H1 (cell line): ENCODE data around the gene WDR1. TPM values are rescaled to one million over a fixed set of nuclear protein-coding genes. Genes with fewer than 3 reads are reported as not detected.

Experiments
- CTCF ChIA-PET: fragments of 300-600 bp; sonication (Branson Sonifier 250); formaldehyde crosslinking; loops from one replicate; lab custom pipeline; 2021; ENCODE audit not compliant: partially characterized antibody; lab: Charles Lee
- POLR2A ChIA-PET: fragments of 300-600 bp; sonication (Branson Sonifier 250); formaldehyde crosslinking; loops from one replicate; lab custom pipeline; 2021; ENCODE audit warnings: inconsistent platforms; ENCODE audit not compliant: partially characterized antibody; lab: Charles Lee
- DNase-seq, 2 experiments: peaks; one replicate each; pipeline versions ENCODE4 v3.0.0 to v3.0.0-alpha.2; 2010 to 2022; ENCODE audit warnings: low spot score in 2 of 2, low read depth in 1 of 2, mixed read lengths in 1 of 2
- FAIRE-seq: peaks from 2 replicates; lab custom pipeline; 2011; peaks lifted over from hg19 to GRCh38; lab: Jason Lieb, UNC
- H2AFZ ChIP-seq: 2 replicates; pipeline ENCODE4 v1.8.1; 2012; ENCODE audit warnings: low read length, inconsistent platforms
- H2AK5ac ChIP-seq: 2 replicates; pipeline ENCODE4 v1.6.1; 2013; ENCODE audit warnings: low read depth, low read length
- H2BK120ac ChIP-seq: replicated peaks from 2 replicates; pipeline ENCODE3; 2013; ENCODE audit warnings: low read depth, low read length, inconsistent platforms
- H2BK12ac ChIP-seq: 2 replicates; pipeline ENCODE4 v1.6.1; 2013; ENCODE audit warnings: low read depth, low read length
- H2BK15ac ChIP-seq: 2 replicates; pipeline ENCODE4 v1.6.1; 2013; ENCODE audit warnings: low read length
- H2BK20ac ChIP-seq: 2 replicates; pipeline ENCODE4 v1.6.1; 2013; ENCODE audit warnings: low read length
- H2BK5ac ChIP-seq: 2 replicates; pipeline ENCODE4 v1.6.1; 2013; ENCODE audit warnings: low read depth, low read length
- H3K14ac ChIP-seq: 2 replicates; pipeline ENCODE4 v1.6.1; 2013; ENCODE audit warnings: inconsistent platforms; ENCODE audit not compliant: insufficient read length
- H3K18ac ChIP-seq: 2 replicates; pipeline ENCODE4 v1.6.1; 2013; ENCODE audit warnings: low read length; ENCODE audit errors: extremely low read depth
- H3K23ac ChIP-seq: 2 replicates; pipeline ENCODE4 v1.6.1; 2013; ENCODE audit warnings: inconsistent platforms; ENCODE audit not compliant: insufficient read length
- H3K23me2 ChIP-seq: 2 replicates; pipeline ENCODE4 v1.6.1; 2013; ENCODE audit warnings: low read depth, low read length
- H3K27ac ChIP-seq: 2 replicates; pipeline ENCODE4 v1.6.1; 2011; ENCODE audit warnings: low read depth, low read length, inconsistent platforms
- H3K27me3 ChIP-seq, 4 experiments: replicated peaks in 1 of 4; 1 replicate in 1 of 4; 2 replicates in 3 of 4; pipeline versions ENCODE4 v1.6.1 to v1.8.1; 2011 to 2013; ENCODE audit warnings: low read length in 3 of 4, mild to moderate bottlenecking in 3 of 4, inconsistent platforms in 2 of 4, mixed read lengths in 2 of 4, moderate library complexity in 1 of 4; ENCODE audit not compliant: control insufficient read depth in 3 of 4, insufficient read depth in 3 of 4; ENCODE audit errors: extremely low read depth in 1 of 4
- H3K36me3 ChIP-seq, 4 experiments: 2 replicates each; pipeline versions ENCODE4 v1.6.1 to v1.8.1; 2011 to 2013; ENCODE audit warnings: mild to moderate bottlenecking in 4 of 4, low read length in 3 of 4, moderate library complexity in 2 of 4, control low read depth in 1 of 4, inconsistent platforms in 1 of 4; ENCODE audit not compliant: insufficient read depth in 4 of 4, control insufficient read depth in 2 of 4
- H3K4ac ChIP-seq: replicated peaks from 2 replicates; pipeline ENCODE3; 2013; ENCODE audit warnings: low read length, low read depth, mixed read lengths, inconsistent platforms; ENCODE audit not compliant: insufficient read length
- H3K4me1 ChIP-seq, 4 experiments: replicated peaks in 1 of 4; 1 replicate in 1 of 4; 2 replicates in 3 of 4; pipeline versions ENCODE4 v1.6.1 to v1.8.1; 2011 to 2013; ENCODE audit warnings: low read length in 3 of 4, inconsistent platforms in 2 of 4, mixed read lengths in 1 of 4; ENCODE audit not compliant: insufficient read depth in 4 of 4, control insufficient read depth in 3 of 4
- H3K4me2 ChIP-seq, 2 experiments: 2 replicates each; pipeline versions ENCODE4 v1.6.1 to v1.8.1; 2011 to 2013; ENCODE audit warnings: low read depth in 2 of 2, low read length in 2 of 2, control low read depth in 1 of 2, inconsistent platforms in 1 of 2, mild to moderate bottlenecking in 1 of 2; ENCODE audit not compliant: insufficient read depth in 1 of 2
- H3K4me3 ChIP-seq, 4 experiments: fragments of 200-600, 300-600 bp in 1 of 4; sonication (generic), shearing (Covaris generic), sonication (Bioruptor Twin) in 1 of 4; 2 replicates each; pipeline versions ENCODE4 v1.5.1 to v1.8.1; 2011 to 2016; ENCODE audit warnings: low read length in 4 of 4, low read depth in 3 of 4, control low read depth in 2 of 4, inconsistent platforms in 2 of 4, mild to moderate bottlenecking in 2 of 4, mixed read lengths in 1 of 4, moderate library complexity in 1 of 4; ENCODE audit not compliant: insufficient read depth in 2 of 4; ENCODE audit errors: extremely low read depth in 1 of 4
- H3K56ac ChIP-seq: replicated peaks from 2 replicates; pipeline ENCODE3; 2013; ENCODE audit warnings: low read depth, mild to moderate bottlenecking, mixed read lengths, low read length, inconsistent platforms; ENCODE audit not compliant: insufficient read length
- H3K79me1 ChIP-seq: 2 replicates; pipeline ENCODE4 v1.6.1; 2013; ENCODE audit warnings: low read depth, low read length, control low read depth
- H3K79me2 ChIP-seq, 2 experiments: 2 replicates each; pipeline versions ENCODE4 v1.6.1 to v1.8.1; 2012 to 2013; ENCODE audit warnings: low read length in 2 of 2, mild to moderate bottlenecking in 2 of 2, inconsistent platforms in 1 of 2; ENCODE audit not compliant: insufficient read depth in 2 of 2, control insufficient read depth in 1 of 2
- H3K9ac ChIP-seq, 4 experiments: replicated peaks in 1 of 4; 1 replicate in 1 of 4; 2 replicates in 3 of 4; pipeline versions ENCODE4 v1.6.1 to v1.8.1; 2011 to 2013; ENCODE audit warnings: low read depth in 3 of 4, low read length in 3 of 4, control low read depth in 2 of 4, mild to moderate bottlenecking in 2 of 4, moderate library complexity in 2 of 4, inconsistent platforms in 1 of 4; ENCODE audit errors: extremely low read depth in 1 of 4
- H3K9me3 ChIP-seq, 2 experiments: 2 replicates each; pipeline versions ENCODE4 v1.6.1 to v1.8.1; 2012 to 2013; ENCODE audit warnings: mild to moderate bottlenecking in 2 of 2, moderate library complexity in 2 of 2, control low read depth in 1 of 2, inconsistent platforms in 1 of 2, low read depth in 1 of 2, low read length in 1 of 2, mixed read lengths in 1 of 2; ENCODE audit not compliant: insufficient read depth in 2 of 2
- H4K20me1 ChIP-seq, 2 experiments: replicated peaks in 1 of 2; 2 replicates each; pipeline versions ENCODE3 to v1.8.1; 2011 to 2013; ENCODE audit warnings: inconsistent platforms in 2 of 2, low read length in 2 of 2, mild to moderate bottlenecking in 1 of 2; ENCODE audit not compliant: insufficient read depth in 2 of 2, control insufficient read depth in 1 of 2
- H4K5ac ChIP-seq: 2 replicates; pipeline ENCODE4 v1.6.1; 2013; ENCODE audit warnings: low read length, low read depth, mixed read lengths, inconsistent platforms; ENCODE audit not compliant: insufficient read length
- H4K8ac ChIP-seq: 2 replicates; pipeline ENCODE4 v1.8.0; 2013; ENCODE audit warnings: mild to moderate bottlenecking, moderate library complexity, low read length, inconsistent platforms; ENCODE audit not compliant: insufficient read depth; ENCODE audit errors: extremely low read depth
- H4K91ac ChIP-seq: replicated peaks from 2 replicates; pipeline ENCODE3; 2013; ENCODE audit warnings: low read length, mixed read lengths, inconsistent platforms; ENCODE audit not compliant: insufficient read length
- CBX5 ChIP-seq: fragments of 300-800, 300-1000 bp; sonication (generic); IDR thresholded peaks from 2 replicates; pipeline ENCODE4 v1.7.1; 2016; ENCODE audit warnings: antibody characterized with exemption, low read length, low read depth
- RAD21 ChIP-seq, 2 experiments: IDR thresholded peaks in 1 of 2; conservative IDR thresholded peaks in 1 of 2; 2 replicates each; pipeline ENCODE4 v1.6.1; 2011; ENCODE audit warnings: low read depth in 2 of 2, low read length in 2 of 2, improper control_type of control experiment in 1 of 2, inconsistent platforms in 1 of 2, mild to moderate bottlenecking in 1 of 2, moderate library complexity in 1 of 2
- SRF ChIP-seq: IDR thresholded peaks from 2 replicates; pipeline ENCODE4 v1.6.1; 2011; ENCODE audit warnings: mild to moderate bottlenecking, low read depth, low read length, moderate library complexity
- WGBS, 2 experiments: shearing (Covaris generic) in 1 of 2; methylation state at CpG; one replicate each; pipeline versions ENCODE4 v1.1.6 to v1.1.7; 2013 to 2015; ENCODE audit warnings: low lambda C conversion rate in 2 of 2, mixed read lengths in 2 of 2, inconsistent platforms in 1 of 2, low coverage in 1 of 2, missing lambda C conversion rate in 1 of 2; ENCODE audit not compliant: insufficient replicate concordance in 2 of 2, insufficient coverage in 1 of 2, insufficient read length in 1 of 2; ENCODE audit errors: extremely low coverage in 1 of 2, missing lambda C conversion rate in 1 of 2; 5-methylcytosine and 5-hydroxymethylcytosine counted together
- polyA plus RNA-seq, 7 experiments: library from polyadenylated mRNA; depleted of rRNA in 3 of 7; stranded (reverse) in 5 of 7; unstranded in 2 of 7; fragments of >200 nt in 5 of 7; fragments of 200-250 nt in 2 of 7; gene quantifications; 1 replicate in 5 of 7; 2 replicates in 1 of 7; 4 replicates in 1 of 7; pipeline versions ENCODE4 v1.2.1 to v1.2.3, GENCODE V29; 2011 to 2013; ENCODE audit warnings: missing spikeins in 2 of 7, mixed read lengths in 2 of 7
- total RNA-seq: library from RNA; stranded (reverse); fragmentation: NEBNext Ultra II Directional; extraction: Animal tissue kit (Norgen Biotek cat#: 25700); gene quantifications from 2 replicates; pipeline ENCODE4 v1.2.1, GENCODE V29; 2021

WDR1 gene
- total and polyA plus RNA-seq, 2 of the 8 experiments (the other 6 are each of a cell fraction or from before 2014, with no cell fraction given) = 315 to 377 TPM

- Histone ChIP-seq H2BK15ac (no peak overlapping the region), H2BK12ac (no peak overlapping the region), H3K9ac (no peak overlapping the region), H3K14ac (no peak overlapping the region), H2AFZ (no peak overlapping the region), H2BK120ac (no peak overlapping the region), H3K4me3 (no peak overlapping the region), H3K56ac (no peak overlapping the region), H3K23me2 (no peaks in the 10 kb centered on the region), H3K18ac (no peak overlapping the region), H3K4me1 (no peaks in the 10 kb centered on the region), H2BK5ac (no peak overlapping the region; the same call in 1 of the 2 replicates), H3K27ac (no peak overlapping the region), H4K20me1 (peaks cover 12 to 31% of the 10 kb centered on the region in 2 experiments), H3K23ac (no peak overlapping the region), H3K79me2 (no peaks in the 10 kb centered on the region; a peak in 1 of 4 replicates), H4K5ac (no peak overlapping the region), H2BK20ac (no peak overlapping the region), H3K36me3 (peaks cover 60 to 99% (median 94%) of the 10 kb centered on the region in 4 experiments), H3K9me3 (no peaks in the 10 kb centered on the region), H2AK5ac (no peak overlapping the region), H4K8ac (no peak overlapping the region), H4K91ac (no peak overlapping the region), H3K4ac (no peak overlapping the region), H3K27me3 (no peaks in the 10 kb centered on the region), H3K79me1 (no peaks in the 10 kb centered on the region; the same call in 1 of the 2 replicates), H3K4me2 (no peak overlapping the region)
- 88% methylated on average over 8 of the region's 8 CpGs; no CpG with 5 or more reads in 1 of the 2 experiments for WGBS, 2 experiments
- ChIA-PET CTCF (interaction anchor here (1.8 kb wide), 1 partner anchor 9 kb away, joined by 5 read pairs; no protein-coding TSS in a partner anchor), POLR2A (interaction anchor here (1.2 to 1.7 kb wide), 2 partner anchors 15 to 35 kb away, joined by 5 to 7 read pairs; no protein-coding TSS in a partner anchor)
- DNase-seq (no peak), FAIRE-seq (no peak)
- TF ChIP-seq RAD21 (IDR thresholded peaks at IDR 0.05 in 1 of 2, conservative IDR thresholded peaks at IDR 0.05 in 1 of 2; ENCODE audit: low read depth in 2 of 2, low read length in 2 of 2) = no peak
- no peak for TF ChIP-seq CBX5
- TF ChIP-seq SRF = no peak
Observed at GRCh38 chr4:10079912-10080588, 36.5 kb downstream of the WDR1 start.
